Rectal smooth muscle tissue (tissue), 1 donor: ENCODE measurements around the gene RDH13.
"Not testable (repeated sequence)": the region's sequence is repeated elsewhere in the genome, so short reads cannot be mapped to it uniquely, and the experiment has no call there.

Experiments
- H3K27ac ChIP-seq: one replicate; pipeline ENCODE4 v1.7.0; 2013; ENCODE audit warnings: low read depth, low read length, inconsistent platforms
- H3K27me3 ChIP-seq: one replicate; pipeline ENCODE4 v1.7.0; 2013; ENCODE audit warnings: low read length; ENCODE audit not compliant: control insufficient read depth, insufficient read depth
- H3K36me3 ChIP-seq: one replicate; pipeline ENCODE4 v1.7.0; 2013; ENCODE audit warnings: low read length; ENCODE audit not compliant: control insufficient read depth, insufficient read depth
- H3K4me1 ChIP-seq: one replicate; pipeline ENCODE4 v1.7.0; 2013; ENCODE audit warnings: low read length; ENCODE audit not compliant: control insufficient read depth, insufficient read depth
- H3K4me3 ChIP-seq: one replicate; pipeline ENCODE4 v1.7.0; 2013; ENCODE audit warnings: low read length
- H3K9ac ChIP-seq: one replicate; pipeline ENCODE4 v1.7.0; 2013; ENCODE audit warnings: low read length

Gene RDH13

DNA sequence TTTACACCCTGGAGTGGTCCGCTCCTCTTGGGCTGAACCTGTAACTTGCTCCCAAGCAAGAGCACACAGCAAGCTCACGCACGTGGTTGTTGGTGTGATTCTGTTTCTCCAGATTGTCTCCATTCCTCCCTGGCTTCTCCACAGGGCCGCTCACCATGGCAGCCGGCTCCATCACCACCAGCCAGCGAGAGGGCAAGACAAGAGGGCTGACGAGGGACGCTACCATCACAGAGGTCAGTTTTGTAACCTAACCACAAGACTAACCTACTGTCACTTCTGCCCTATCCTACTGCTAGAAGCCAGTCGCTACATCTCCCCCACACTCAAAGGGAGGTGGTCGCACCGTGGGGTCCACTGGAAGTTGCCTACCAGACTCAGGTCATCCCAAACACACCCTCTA is 20.3 kb downstream of the RDH13 start:
- Histone ChIP-seq H3K9ac (no peak overlapping the region), H3K27ac (no peak overlapping the region), H3K27me3 (no peaks in the 10 kb centered on the region), H3K4me3 (no peak overlapping the region), H3K36me3 (peaks cover 18% of the 10 kb centered on the region), H3K4me1 (no peaks in the 10 kb centered on the region)

DNA sequence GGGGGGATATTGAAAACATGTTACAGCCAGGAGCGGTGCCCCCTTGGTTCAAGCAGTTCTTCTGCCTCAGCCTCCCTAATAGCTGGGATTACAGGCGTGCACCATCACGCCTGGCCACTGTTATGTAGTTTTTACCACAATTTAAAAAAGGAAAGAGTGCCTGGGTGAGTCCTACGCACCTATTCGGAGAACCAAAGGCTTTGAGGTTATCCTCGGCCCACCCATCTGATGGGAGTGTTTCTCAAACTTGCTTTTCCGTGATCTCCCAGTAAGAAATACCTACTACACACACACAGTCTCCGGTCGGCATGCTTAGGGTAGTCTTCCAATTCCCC is 20.6 kb downstream of the RDH13 start:
- Histone ChIP-seq H3K36me3 (peaks cover 14% of the 10 kb centered on the region), H3K27ac (no peak overlapping the region), H3K27me3 (no peaks in the 10 kb centered on the region), H3K4me3 (no peak overlapping the region), H3K9ac (no peak overlapping the region), H3K4me1 (no peaks in the 10 kb centered on the region)

DNA sequence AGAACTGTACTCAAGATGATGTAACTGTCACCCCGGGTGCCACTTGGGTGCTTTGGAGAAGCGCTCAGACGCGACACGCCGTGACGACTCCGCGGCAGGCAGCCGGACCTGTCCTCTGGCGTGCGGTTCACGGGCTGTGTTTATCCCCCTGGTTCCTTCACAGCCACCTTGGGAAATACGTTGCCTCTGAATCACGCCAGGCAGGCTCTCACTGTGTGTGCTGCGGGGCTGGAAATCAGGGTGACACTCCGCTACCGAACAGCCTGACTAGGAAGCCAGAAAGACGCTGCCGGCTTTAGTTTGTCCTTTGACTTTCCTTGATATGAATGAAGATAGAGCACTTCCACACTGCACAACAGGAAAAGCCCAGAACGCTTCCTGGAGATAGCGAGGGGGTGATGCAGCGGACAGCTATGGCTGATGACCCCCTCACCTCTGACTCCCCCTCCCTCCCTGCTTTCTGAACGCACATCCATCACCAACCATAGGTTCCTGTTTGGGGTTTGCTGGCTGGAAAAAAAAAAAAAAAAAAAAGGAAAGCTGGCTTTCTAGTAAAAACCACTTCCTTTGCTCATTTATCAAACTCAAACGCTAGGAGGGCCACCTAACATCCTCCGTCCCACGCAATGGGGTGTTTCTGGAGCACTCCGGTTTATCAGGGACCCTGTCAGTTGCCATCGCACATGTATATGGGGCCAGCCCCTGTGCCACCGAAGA is 21.2 kb downstream of the RDH13 start:
- Histone ChIP-seq H3K4me3 (no peak overlapping the region), H3K36me3 (peaks cover 9% of the 10 kb centered on the region), H3K27me3 (no peaks in the 10 kb centered on the region), H3K4me1 (no peaks in the 10 kb centered on the region), H3K27ac (no peak overlapping the region), H3K9ac (no peak overlapping the region)

DNA sequence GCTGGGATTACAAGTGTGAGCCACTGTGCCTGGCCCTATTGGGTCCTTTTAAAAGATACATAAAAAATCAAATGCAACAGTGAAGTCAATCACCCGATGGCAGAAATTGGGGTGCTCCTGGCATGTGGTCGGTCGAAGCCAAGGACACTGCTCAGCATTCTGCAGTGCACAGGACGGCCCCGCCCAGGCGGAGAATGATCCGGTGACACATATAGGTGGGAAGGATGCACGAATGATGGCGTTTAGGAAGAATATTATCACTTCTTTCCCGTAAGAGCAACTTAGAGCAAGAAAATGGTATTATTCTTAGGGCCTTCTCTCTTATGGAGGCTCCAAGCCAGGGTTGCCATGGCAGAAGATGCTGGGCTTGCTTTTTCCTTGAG is 21.7 kb downstream of the RDH13 start:
- Histone ChIP-seq H3K4me3 (no peak overlapping the region), H3K27ac (no peak overlapping the region), H3K4me1 (no peaks in the 10 kb centered on the region), H3K9ac (no peak overlapping the region), H3K27me3 (no peaks in the 10 kb centered on the region), H3K36me3 (peaks cover 8% of the 10 kb centered on the region)

DNA sequence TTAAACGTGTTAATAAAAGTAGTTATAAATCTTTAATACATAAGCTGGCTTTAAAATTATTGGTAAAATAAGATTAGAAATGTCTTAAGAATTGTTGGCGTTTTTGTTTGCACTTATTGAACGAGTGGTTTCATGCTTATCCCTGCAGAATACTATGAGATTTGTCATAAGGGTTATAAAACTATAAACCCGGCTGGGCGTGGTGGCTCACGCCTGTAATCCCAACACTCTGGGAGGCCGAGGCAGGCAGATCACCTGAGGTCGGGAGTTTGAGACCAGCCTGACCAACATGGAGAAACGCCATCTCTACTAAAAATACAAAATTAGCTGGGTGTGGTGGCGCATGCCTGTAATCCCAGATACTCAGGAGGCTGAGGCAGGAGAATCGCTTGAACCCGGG is 22.3 kb downstream of the RDH13 start:
- H3K4me3 ChIP-seq, H3K4me1 ChIP-seq, H3K27ac ChIP-seq, H3K9ac ChIP-seq, H3K36me3 ChIP-seq, H3K27me3 ChIP-seq: not testable (repeated sequence)

DNA sequence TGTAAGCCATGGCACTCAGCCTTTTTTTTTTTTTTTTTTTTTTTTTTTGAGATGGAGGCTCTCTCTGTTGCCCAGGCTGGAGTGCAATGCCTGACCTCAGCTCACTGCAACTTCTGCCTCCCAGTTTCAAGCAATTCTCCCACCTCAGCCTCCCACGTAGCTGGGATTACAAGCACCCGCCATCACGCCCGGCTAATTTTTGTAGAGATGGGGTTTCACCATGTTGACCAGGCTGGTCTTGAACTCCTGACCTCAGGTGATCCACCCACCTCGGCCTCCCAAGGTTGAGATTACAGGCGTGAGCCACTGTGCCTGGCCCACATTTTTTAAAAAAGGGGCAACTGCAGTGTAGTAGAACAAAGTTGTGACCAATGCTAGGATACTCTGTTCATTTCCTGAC is 25.3 kb downstream of the RDH13 start:
- H3K4me1 ChIP-seq, H3K27ac ChIP-seq, H3K4me3 ChIP-seq, H3K36me3 ChIP-seq, H3K9ac ChIP-seq, H3K27me3 ChIP-seq: not testable (repeated sequence)

DNA sequence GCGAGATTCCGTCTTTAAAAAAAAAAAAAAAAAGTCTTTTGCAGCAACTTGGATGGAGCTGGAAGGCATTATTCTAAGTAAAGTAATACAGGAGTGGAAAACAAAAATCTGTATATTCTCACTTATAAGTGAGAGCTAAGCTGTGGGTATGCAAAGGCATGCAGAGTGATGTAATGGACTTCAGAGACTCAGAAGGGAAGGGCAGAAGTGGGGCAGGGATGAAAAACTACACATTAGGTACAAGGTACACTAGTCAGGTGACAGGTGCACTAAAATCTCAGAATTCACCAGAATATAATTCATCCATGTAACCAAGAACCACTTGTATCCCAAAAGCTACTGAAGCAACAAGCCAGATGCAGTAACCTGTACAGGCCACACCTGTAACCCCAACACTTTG is 26.9 kb downstream of the RDH13 start:
- Histone ChIP-seq H3K4me3 (no peak overlapping the region), H3K36me3 (no peaks in the 10 kb centered on the region), H3K9ac (no peak overlapping the region), H3K27me3 (no peaks in the 10 kb centered on the region), H3K27ac (no peak overlapping the region), H3K4me1 (no peaks in the 10 kb centered on the region)

DNA sequence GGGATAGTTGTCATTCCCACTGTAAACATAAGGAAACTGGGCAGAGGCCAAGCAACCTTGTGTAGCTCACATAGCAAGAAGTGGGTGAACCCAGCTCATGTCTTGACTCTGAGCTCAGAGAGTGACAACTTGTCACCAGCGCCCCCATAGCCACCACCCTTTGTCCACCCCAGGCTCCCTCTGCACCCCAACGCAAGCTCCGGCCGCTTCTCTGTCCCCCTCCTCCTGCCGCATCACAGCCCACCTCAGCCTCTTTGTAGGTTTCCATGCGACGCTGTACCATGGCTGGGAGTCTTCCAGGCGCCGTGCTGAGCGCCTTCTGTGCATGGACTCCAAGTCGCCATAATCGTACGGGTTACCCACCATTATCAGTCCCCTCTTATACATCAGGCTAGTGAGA is 28.2 kb downstream of the RDH13 start:
- H3K9ac ChIP-seq: no peak overlapping the region
- H3K36me3 ChIP-seq: no peaks in the 10 kb centered on the region
- H3K27ac ChIP-seq: no peak overlapping the region
- no peaks in the 10 kb centered on the region for H3K27me3 ChIP-seq
- H3K4me3 ChIP-seq: no peak overlapping the region
- H3K4me1 ChIP-seq: no peaks in the 10 kb centered on the region

DNA sequence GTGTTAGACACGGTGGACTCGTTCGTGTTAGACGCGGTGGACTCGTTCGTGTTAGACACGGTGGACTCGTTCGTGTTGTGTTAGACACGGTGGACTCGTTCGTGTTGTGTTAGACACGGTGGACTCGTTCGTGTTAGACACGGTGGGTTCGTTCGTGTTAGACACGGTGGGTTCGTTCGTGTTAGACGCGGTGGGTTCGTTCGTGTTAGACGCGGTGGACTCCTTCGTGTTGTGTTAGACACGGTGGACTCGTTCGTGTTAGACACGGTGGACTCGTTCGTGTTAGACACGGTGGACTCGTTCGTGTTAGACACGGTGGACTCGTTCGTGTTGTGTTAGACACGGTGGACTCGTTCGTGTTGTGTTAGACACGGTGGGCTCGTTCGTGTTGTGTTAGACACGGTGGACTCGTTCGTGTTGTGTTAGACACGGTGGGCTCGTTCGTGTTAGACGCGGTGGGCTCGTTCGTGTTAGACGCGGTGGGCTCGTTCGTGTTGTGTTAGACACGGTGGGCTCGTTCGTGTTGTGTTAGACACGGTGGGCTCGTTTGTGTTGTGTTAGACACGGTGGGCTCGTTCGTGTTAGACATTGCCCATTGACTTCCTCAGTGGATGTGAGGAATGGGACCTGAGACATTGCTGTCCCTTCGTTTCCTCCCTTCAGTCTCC is 29.8 kb downstream of the RDH13 start:
- H3K36me3 ChIP-seq, H3K9ac ChIP-seq, H3K27ac ChIP-seq, H3K27me3 ChIP-seq, H3K4me1 ChIP-seq, H3K4me3 ChIP-seq: not testable (repeated sequence)

DNA sequence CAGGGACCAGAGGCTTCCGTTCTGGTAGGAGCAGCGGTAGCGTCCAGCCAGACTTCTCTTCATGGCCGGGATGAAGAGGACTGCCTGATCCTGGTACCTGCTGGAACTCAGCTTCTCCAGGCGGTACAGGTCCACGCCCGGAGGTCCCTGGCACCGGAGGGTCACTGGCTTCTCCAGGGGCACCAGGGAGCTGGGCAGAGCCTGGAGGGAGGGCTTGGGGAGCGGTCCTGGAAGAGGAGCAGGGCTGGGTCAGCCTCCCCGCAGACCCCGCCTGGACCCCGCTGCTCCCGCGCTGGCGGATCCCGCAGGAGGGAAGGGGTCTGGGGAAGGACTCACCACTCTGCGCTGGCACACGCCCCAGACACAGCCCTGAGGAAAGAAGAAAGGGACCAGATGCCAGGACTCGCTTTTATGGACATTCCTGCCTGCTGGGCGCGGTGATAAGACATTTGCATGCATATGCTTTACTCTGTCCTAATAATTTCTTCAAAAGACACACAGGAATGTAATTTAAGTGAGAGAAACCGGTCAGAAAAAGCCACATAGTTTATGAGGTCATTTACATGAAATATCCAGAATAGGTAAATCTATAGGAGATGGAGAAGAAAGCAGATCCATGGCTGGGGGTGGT is 30.7 kb downstream of the RDH13 start:
- Histone ChIP-seq H3K27ac (no peak overlapping the region), H3K27me3 (no peaks in the 10 kb centered on the region), H3K4me3 (no peak overlapping the region), H3K36me3 (no peaks in the 10 kb centered on the region), H3K9ac (no peak overlapping the region), H3K4me1 (no peaks in the 10 kb centered on the region)

DNA sequence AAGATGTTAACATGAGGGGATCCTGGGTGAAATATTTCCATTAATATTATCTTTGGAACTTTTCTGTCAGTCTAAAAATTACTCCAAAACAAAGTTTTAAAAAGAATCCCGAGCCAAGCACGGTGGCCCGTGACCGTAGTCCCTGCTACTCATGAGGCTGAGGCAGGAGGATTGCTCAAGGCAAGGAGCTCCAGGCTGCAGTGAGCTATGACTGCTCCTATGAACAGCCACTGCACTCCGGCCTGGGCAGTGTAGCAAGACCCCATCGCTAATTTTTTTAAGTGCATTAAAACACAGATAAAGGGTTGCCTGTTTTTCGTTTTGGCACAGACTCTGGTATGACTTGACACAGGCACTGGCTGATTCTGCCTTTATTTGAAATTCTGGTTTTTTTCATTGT is 31.8 kb downstream of the RDH13 start:
- no peak overlapping the region for H3K4me3 ChIP-seq
- H3K27me3 ChIP-seq: no peaks in the 10 kb centered on the region
- no peak overlapping the region for H3K9ac ChIP-seq
- no peak overlapping the region for H3K27ac ChIP-seq
- H3K4me1 ChIP-seq: no peaks in the 10 kb centered on the region
- no peaks in the 10 kb centered on the region for H3K36me3 ChIP-seq

DNA sequence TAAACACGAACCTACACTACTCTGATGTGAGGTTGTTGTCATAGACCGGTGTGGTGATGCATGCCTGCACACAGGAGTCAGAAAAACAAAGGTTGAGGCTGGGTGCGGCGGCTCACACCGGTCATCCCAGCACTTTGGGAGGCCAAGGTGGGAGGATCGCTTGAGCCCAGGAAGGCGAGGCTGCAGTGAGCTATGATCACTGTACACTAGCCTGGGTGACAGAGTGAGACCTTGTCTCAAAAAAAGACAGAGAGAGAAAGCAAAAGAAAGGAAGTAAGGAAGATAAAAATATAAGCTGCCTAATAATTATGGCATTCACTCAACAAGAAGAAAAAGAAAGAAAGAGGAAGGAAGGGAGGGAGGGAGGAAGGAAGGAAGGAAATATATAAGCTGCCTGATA is 34.2 kb downstream of the RDH13 start:
- H3K4me1 ChIP-seq: no peaks in the 10 kb centered on the region
- no peak overlapping the region for H3K9ac ChIP-seq
- no peak overlapping the region for H3K27ac ChIP-seq
- no peaks in the 10 kb centered on the region for H3K27me3 ChIP-seq
- H3K36me3 ChIP-seq: no peaks in the 10 kb centered on the region
- no peak overlapping the region for H3K4me3 ChIP-seq
